Measurements from ENCODE around the gene PALM.

GRCh38 chr19:718991-719512 lies 10.3 kb downstream of the PALM start:
- TF ChIP-seq CTCF (conservative IDR thresholded peaks at IDR 0.05; ENCODE audit: low read length) (no peak), EZH2phosphoT487 (IDR thresholded peaks at IDR 0.05; ENCODE audit: borderline replicate concordance, low read depth, low read length) (no peak)
